NCI-H146 (cell line): ENCODE results near the gene MYO16.

Experiments
- DNase-seq: peaks from one replicate; lab custom pipeline; 2025; lab: John Stamatoyannopoulos, UW

MYO16 gene

GRCh38 chr13:109126891-109127641, 497.7 kb downstream of the MYO16 start:
- no peak for DNase-seq

DNA sequence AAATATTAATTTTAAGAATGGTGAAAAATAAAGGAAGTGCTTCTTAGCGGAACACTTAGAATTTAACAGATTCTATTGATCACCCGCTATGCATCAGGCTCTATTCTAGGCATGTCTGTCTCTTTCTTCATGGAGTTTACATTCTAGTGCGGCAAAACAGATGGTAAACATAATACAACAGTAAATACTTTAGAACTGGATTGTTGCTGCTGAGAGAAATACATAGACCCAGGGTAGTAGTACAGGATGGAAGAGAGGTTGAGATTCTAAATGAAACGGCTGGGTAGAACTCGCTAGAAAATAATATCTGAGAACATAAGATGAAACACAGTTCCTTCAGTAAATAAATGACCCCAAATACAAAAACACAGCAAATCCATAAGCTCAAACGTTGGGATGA, 498.7 kb downstream of the MYO16 start:
- DNase-seq: no peak

- no peak for DNase-seq
Observed at GRCh38 chr13:109130093-109130835, 500.9 kb downstream of the MYO16 start.

GRCh38 chr13:109131698-109132257, 502.4 kb downstream of the MYO16 start:
- no peak for DNase-seq

GRCh38 chr13:109135018-109135417, 505.6 kb downstream of the MYO16 start:
- DNase-seq: no peak

DNA sequence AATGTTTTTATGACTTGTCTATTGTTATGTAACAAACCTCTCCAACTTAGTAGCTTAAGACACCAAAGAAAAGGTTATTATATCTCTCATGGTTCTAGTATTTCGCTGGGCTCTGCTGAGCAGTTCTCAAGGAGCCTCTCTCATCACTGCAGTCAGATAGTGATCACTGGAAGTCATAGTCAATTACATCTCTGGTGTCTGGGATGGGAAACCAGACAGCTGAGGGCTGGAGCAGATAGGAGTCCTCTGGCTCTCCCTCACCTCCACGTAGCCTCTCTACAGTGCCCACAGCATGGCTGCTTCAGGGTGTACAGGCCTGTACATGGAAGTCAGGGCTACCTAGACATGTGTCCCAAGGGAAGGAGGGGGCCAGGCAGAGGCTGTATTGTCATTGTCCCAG, 507.5 kb downstream of the MYO16 start:
- DNase-seq: no peak

GRCh38 chr13:109139346-109139745, 509.9 kb downstream of the MYO16 start:
- no peak for DNase-seq

DNA sequence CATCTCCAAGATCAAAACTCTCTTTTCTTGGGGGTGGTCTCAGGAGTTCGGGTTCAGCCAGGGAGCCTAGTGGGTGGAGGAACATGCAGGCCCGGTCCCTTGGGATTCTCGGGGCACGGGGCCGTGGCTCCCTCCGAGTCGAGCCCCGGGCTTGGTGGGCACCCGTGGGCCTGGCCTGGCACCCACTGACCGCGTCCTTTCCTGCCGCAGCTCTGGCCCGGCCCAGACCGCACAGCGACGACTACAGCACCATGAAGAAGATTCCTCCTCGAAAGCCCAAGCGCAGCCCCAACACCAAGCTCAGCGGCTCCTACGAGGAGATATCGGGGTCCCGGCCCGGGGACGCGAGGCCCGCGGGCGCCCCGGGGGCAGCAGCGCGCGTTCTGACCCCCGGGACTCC, 510.6 kb downstream of the MYO16 start:
- DNase-seq: no peak

GRCh38 chr13:109140479-109141349, 511.3 kb downstream of the MYO16 start:
- DNase-seq: no peak

- no peak for DNase-seq
Observed at GRCh38 chr13:109141706-109142105, 512.3 kb downstream of the MYO16 start.

- no peak for DNase-seq
Observed at GRCh38 chr13:109144693-109145437, 515.5 kb downstream of the MYO16 start.

- peak; percentile 25 for DNase-seq
Observed at GRCh38 chr13:109145631-109146030, 516.2 kb downstream of the MYO16 start.

GRCh38 chr13:109146393-109146792, 517.0 kb downstream of the MYO16 start:
- DNase-seq: no peak

DNA sequence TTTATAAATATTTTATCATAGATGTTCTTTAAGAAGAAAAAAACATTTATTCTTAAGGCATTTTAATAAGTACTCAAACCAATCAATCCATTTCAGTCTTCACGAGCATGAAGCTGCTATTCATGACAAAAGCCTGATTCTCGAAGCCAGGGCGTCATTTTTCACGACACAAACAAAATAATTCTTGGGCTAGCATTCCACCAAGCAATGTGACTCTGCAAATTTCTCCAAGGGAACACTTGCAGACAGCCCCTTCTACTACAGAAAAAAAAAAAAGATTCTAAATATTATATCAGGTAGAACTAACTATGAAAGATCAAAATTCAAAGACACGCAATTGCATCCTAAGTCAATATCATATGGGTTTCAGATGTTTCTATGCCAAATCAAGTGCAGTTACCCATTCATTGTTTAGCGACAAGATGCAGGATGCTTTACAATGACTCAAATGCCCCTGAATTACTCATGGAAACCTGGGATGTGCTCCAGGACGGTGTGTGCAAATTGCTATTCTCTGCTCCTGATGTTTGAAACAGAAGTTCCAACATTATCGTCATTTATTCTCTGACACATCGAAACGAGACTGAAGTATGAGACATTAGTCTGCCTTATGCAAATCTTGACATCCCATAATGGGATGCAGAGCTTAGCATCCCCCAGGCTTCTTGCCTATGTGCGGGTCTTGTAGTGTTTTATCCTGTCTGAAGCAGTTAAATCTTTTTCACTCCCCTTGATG, 517.7 kb downstream of the MYO16 start:
- DNase-seq: no peak

- no peak for DNase-seq
Observed at GRCh38 chr13:109148243-109148642, 518.8 kb downstream of the MYO16 start.

DNA sequence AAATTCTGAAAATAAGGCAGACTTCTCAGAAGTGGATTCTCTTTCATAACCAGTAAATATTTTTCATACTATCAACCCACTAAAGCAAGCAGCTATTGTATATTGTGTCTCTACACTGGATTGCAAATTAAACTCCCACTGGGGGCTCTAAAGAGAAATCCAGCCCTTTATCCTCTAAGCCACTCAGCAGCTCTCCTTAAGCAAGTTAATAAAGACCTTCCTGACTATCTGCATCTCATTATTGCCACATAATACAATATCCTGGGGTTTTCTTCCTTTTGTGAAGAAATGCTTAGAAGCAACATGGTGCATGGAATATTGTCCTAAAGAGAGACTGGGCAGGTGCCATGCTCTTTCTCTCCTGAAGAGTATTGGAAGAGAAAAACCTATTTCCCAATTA, 521.3 kb downstream of the MYO16 start:
- no peak for DNase-seq

- no peak for DNase-seq
Observed at GRCh38 chr13:109151255-109151654, 521.8 kb downstream of the MYO16 start.

- no peak for DNase-seq
Observed at GRCh38 chr13:109151696-109152095, 522.3 kb downstream of the MYO16 start.

DNA sequence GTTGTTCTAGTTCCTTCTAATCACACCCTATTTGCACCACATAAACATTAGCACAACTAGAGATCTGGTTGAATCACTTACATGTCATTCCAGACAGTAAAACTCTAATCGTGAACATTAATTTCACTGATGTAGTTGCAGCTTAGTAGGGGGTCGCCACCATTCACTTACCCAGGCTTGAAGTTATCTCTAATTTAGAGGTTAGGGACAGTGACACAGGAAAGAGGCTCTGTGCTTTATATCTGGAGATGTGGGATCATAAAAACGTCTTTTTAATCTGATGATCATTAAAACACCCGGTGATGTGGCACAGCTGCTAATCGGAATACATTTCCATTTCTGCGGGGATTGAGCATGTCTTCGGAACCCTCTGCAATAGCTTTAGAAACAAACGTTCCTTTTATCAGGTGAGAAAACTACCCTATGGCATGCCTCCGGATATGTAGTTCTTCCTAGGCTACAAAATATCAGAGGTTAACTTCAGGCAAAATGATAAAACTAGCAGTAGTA, 523.0 kb downstream of the MYO16 start:
- no peak for DNase-seq

GRCh38 chr13:109152941-109153340, 523.5 kb downstream of the MYO16 start:
- DNase-seq: no peak

GRCh38 chr13:109154146-109154545, 524.7 kb downstream of the MYO16 start:
- no peak for DNase-seq
